ENCODE measurements around the gene MTURN. TPM values are rescaled to one million over a fixed set of nuclear protein-coding genes. Genes with fewer than 3 reads are reported as not detected.

The MTURN gene
- total RNA-seq, 4 donors from 2014 or later, result 2.3 to 18.2 (median 13.8) TPM

DNA sequence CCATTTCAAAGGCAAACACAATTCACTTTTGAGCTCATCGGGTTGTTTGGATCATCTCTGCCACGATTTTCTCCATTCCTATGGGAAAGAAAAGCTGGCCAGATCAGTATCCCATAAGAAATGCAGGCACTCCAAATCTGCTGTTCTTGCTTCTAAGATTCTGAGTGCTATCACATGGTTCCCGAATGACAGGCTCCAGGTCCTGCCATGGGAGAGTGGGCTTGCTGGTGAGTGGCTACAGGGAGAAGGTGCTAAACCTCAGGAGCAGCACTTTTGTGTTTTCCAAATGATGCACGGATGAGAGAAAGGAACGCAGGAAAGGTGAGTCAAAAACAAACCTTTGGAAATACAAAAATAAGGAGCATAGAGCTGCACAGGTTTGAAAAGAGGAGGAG, 32.1 kb downstream of the MTURN start:
- no peaks in the 10 kb centered on the region for H3K4me1 ChIP-seq
- no peaks in the 10 kb centered on the region for H3K27me3 ChIP-seq
- no peak overlapping the region for H3K4me3 ChIP-seq
- no peaks in the 10 kb centered on the region for H3K9me3 ChIP-seq
- no peak overlapping the region for H3K27ac ChIP-seq
- DNase-seq, result no peak
- TF ChIP-seq CTCF (IDR thresholded peaks at IDR 0.05), result no peak
- H3K36me3 ChIP-seq, result no peaks in the 10 kb centered on the region

- no peaks in the 10 kb centered on the region for H3K36me3 ChIP-seq
- no peaks in the 10 kb centered on the region for H3K9me3 ChIP-seq
- DNase-seq, result no peak
- TF ChIP-seq POLR2A (IDR thresholded peaks at IDR 0.05), result no peak
- TF ChIP-seq CTCF (IDR thresholded peaks at IDR 0.05), result no peak
- H3K4me1 ChIP-seq, result peaks cover 0 to 3% (median 0%) of the 10 kb centered on the region in 4 donors
- no peaks in the 10 kb centered on the region for H3K27me3 ChIP-seq
- H3K27ac ChIP-seq, result no peak overlapping the region
- no peak overlapping the region for H3K4me3 ChIP-seq
Measured at GRCh38 chr7:30167901-30168300, 33.1 kb downstream of the MTURN start.

DNA sequence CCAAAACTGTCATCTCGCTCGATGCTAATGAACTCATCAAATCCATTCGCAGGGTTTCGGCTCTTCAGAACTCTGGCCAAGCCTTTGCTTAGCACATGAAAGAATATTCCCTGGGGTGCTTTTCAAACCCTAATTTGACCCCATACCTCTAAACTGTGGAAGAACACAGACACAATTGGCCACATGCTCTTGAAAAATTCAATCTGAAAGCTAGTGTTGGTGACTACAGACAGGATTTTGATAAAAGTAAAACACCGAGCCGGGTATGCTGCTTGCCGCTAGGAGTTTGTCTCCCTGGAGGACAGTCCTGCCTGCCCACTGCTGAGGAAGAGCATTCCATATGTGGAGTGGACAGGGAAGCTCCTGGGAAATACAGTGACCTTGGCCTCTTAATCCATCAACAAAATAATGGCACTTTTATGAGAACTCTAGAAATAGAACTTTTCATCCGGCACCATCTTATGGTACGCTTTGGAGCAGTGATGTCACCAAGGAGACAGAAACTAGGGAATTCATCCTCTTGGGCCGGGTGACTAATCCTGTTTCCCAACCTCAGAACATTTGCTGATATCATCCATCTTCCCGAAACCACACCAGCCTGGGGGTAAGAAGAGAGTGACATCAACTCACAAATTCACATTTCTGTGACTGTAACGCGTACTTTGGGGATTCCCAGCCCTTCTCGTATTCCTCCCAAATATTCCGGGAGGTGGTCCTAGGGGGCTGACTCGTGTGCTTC, 34.2 kb downstream of the MTURN start:
- no peaks in the 10 kb centered on the region for H3K36me3 ChIP-seq
- no peak for TF ChIP-seq POLR2A (IDR thresholded peaks at IDR 0.05)
- no peak for TF ChIP-seq CTCF (IDR thresholded peaks at IDR 0.05)
- no peak overlapping the region for H3K4me3 ChIP-seq
- peaks cover 0 to 12% (median 0%) of the 10 kb centered on the region in 4 donors for H3K4me1 ChIP-seq
- H3K27ac ChIP-seq, result no peak overlapping the region
- DNase-seq, result no peak
- H3K27me3 ChIP-seq, result no peaks in the 10 kb centered on the region
- no peaks in the 10 kb centered on the region for H3K9me3 ChIP-seq

GRCh38 chr7:30169579-30169978, 34.8 kb downstream of the MTURN start:
- H3K27me3 ChIP-seq, result no peaks in the 10 kb centered on the region
- no peak for DNase-seq
- TF ChIP-seq POLR2A (IDR thresholded peaks at IDR 0.05) (no peak), CTCF (IDR thresholded peaks at IDR 0.05) (no peak)
- H3K4me1 ChIP-seq, result peaks cover 0 to 12% (median 0%) of the 10 kb centered on the region in 4 donors
- no peak overlapping the region for H3K27ac ChIP-seq
- no peaks in the 10 kb centered on the region for H3K9me3 ChIP-seq
- H3K4me3 ChIP-seq, result no peak overlapping the region
- H3K36me3 ChIP-seq, result no peaks in the 10 kb centered on the region

DNA sequence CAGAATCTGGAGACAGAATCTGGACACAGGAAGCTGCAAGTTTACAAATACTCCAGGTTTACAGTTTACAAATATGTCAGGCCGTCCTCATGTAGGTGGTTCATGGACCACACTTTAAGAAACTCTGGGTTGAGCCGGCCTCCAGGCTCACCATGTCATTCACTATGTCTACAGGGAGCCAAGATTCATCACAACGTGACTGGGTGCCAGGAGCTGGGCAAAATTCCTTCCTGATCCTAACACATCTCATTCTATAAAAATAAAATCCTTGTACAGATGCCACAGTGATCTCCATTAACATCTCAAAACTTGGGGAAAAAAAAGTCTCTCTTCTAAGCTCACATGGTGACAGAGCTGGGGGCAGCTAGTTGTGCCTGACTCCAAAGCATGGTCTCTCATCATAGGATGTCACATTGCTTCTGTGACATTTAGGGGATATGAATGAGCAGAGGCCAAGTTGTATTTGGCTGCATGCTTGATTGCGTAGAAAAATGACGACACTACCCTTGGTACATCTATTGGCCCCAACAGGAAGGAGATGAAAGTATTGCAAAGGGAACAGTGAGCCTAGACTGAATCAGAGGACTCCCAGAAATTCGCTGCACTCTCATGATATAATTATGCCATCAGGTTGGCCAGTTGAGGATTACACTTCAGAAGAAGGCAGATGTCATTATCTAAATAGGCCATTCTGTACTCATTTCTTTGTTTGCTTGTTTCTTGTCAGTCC, 35.9 kb downstream of the MTURN start:
- no peak for DNase-seq
- Histone ChIP-seq H3K4me1 (peaks cover 0 to 12% (median 0%) of the 10 kb centered on the region in 4 donors), H3K27ac (no peak overlapping the region), H3K9me3 (no peaks in the 10 kb centered on the region), H3K36me3 (no peaks in the 10 kb centered on the region), H3K4me3 (no peak overlapping the region), H3K27me3 (no peaks in the 10 kb centered on the region)
- TF ChIP-seq CTCF (IDR thresholded peaks at IDR 0.05) (no peak), POLR2A (IDR thresholded peaks at IDR 0.05) (no peak)

All from Peyer's patch (tissue), 4 donors.